Central memory CD8-positive, alpha-beta T cell (primary cell): Measurements from ENCODE around the gene MUS81.

Source experiments
- ATAC-seq: fragments of 150-1000 bp; cut with Tn5 transposase; replicated peaks from 2 replicates; pipeline ENCODE4 v1.10.0; 2022; ENCODE audit warnings: mild to moderate bottlenecking, moderate FRiP score, moderate number of reproducible peaks; ENCODE audit not compliant: poor library complexity, severe bottlenecking; ENCODE audit errors: extremely low read depth
- DNase-seq, 2 donors: peaks; one replicate each; pipeline ENCODE4 v3.0.0; 2021; ENCODE audit warnings: low spot score in 2 of 2
- H3K27ac Mint-ChIP-seq: one replicate; pipeline ENCODE4 v1.8.0; 2022; ENCODE audit warnings: low read depth, mild to moderate bottlenecking, moderate library complexity, mixed read lengths
- H3K27me3 Mint-ChIP-seq: one replicate; pipeline ENCODE4 v1.8.0; 2022; ENCODE audit warnings: mixed read lengths
- H3K36me3 Mint-ChIP-seq: one replicate; pipeline ENCODE4 v1.8.0; 2022; ENCODE audit warnings: mild to moderate bottlenecking, moderate library complexity, mixed read lengths; ENCODE audit not compliant: insufficient read depth
- H3K4me1 Mint-ChIP-seq: one replicate; pipeline ENCODE4 v1.8.0; 2022; ENCODE audit warnings: mixed read lengths
- H3K4me3 Mint-ChIP-seq: one replicate; pipeline ENCODE4 v1.8.0; 2022; ENCODE audit warnings: mild to moderate bottlenecking, moderate library complexity, mixed read lengths
- H3K9me3 Mint-ChIP-seq: one replicate; pipeline ENCODE4 v1.8.0; 2022; ENCODE audit warnings: mixed read lengths

The MUS81 gene

GRCh38 chr11:65850217-65851082, 9.8 kb upstream of the MUS81 start:
- Mint-ChIP-seq H3K4me1 (peaks cover 26% of the 10 kb centered on the region), H3K36me3 (peaks cover 29% of the 10 kb centered on the region), H3K27ac (no peak overlapping the region), H3K4me3 (no peak overlapping the region), H3K9me3 (no peaks in the 10 kb centered on the region), H3K27me3 (no peaks in the 10 kb centered on the region)
- ATAC-seq (no peak), DNase-seq (no peak)

- ATAC-seq (no peak), DNase-seq (no peak)
- Mint-ChIP-seq H3K4me3 (no peak overlapping the region), H3K36me3 (peaks cover 34% of the 10 kb centered on the region), H3K4me1 (peaks cover 28% of the 10 kb centered on the region), H3K27ac (no peak overlapping the region), H3K9me3 (no peaks in the 10 kb centered on the region), H3K27me3 (no peaks in the 10 kb centered on the region)
These were observed 9.1 kb upstream of the MUS81 start for GRCh38 chr11:65851083-65851579.

DNA sequence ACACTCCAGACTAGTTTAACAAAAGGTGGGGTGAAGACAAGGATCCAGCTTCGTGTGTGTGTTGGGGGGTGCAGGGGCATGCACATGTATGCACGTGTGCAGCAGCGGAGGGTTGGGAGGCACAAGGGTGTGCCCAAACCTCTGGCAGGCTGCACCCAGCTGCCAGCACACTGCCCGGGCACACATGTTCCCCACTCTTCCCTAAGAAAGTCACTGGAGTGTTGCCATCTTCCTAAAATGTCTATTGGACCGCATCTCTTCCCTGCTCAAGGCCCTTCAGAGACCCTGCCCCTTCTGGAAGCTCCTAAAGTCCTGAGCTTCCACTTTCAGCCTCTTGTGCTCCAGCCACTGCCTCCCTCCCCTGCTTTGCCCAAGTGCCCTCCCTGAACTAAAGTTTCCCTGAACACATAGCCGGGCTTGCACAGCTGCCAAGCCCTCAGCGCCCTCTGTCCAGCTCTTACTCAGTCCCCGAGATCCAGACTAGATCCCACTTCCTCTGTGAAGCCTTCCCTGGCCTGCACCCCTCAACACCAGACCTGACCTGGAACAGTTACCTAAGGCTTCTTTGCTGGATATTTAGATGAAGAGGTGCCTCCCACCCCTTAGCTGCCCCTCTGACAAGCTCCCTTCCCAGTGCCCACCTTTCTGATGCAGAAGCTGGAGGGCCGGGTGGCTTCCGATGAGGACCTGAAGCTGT, 8.3 kb upstream of the MUS81 start:
- Mint-ChIP-seq H3K36me3 (peaks cover 42% of the 10 kb centered on the region), H3K9me3 (no peaks in the 10 kb centered on the region)

DNA sequence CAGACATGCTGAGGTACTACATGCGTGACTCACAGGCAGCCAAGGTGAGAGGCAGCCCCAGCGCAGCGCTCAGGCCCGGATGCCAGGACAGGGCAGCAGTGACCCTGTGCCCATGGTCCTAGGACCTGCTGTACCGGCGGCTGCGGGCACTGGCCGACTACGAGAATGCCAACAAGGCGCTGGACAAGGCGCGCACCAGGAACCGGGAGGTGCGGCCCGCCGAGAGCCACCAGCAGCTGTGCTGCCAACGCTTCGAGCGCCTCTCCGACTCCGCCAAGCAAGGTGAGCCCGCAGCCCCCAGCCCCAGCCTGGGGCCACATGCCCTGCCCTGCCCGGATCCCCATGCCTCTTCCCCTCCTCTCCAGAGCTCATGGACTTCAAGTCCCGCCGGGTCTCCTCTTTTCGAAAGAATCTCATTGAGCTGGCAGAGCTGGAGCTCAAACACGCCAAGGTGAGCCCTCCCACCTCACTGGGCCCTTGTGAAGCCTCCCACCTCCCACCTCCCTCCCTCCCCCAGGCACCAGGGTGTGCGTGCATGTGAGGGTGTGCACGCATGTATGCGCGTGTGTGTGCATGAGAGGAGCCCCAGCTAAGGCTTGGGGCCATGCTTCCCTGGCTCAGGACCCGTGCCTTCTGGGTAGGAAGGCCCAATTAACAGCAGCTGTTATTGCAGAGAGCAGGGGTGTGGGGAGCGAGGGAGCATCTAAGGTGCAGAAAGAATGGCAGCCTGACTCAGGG, 7.6 kb upstream of the MUS81 start:
- Mint-ChIP-seq H3K27me3 (no peaks in the 10 kb centered on the region), H3K4me3 (no peak overlapping the region), H3K4me1 (peaks cover 36% of the 10 kb centered on the region), H3K27ac (no peak overlapping the region), H3K9me3 (no peaks in the 10 kb centered on the region), H3K36me3 (peaks cover 47% of the 10 kb centered on the region)
- ATAC-seq (no peak), DNase-seq (no peak)

More for the DNA sequence above, 8.3 kb upstream of the MUS81 start:
- Mint-ChIP-seq H3K27ac (no peak overlapping the region), H3K4me1 (peaks cover 36% of the 10 kb centered on the region), H3K27me3 (no peaks in the 10 kb centered on the region), H3K4me3 (no peak overlapping the region)
- ATAC-seq (no peak), DNase-seq (no peak)

GRCh38 chr11:65853246-65853979, 6.8 kb upstream of the MUS81 start:
- peaks cover 40% of the 10 kb centered on the region for H3K4me1 Mint-ChIP-seq
- H3K27me3 Mint-ChIP-seq, result no peaks in the 10 kb centered on the region
- peak overlapping the region; percentile 72 for H3K27ac Mint-ChIP-seq
- ATAC-seq (no peak), DNase-seq (no peak)
- peaks cover 53% of the 10 kb centered on the region for H3K36me3 Mint-ChIP-seq
- no peaks in the 10 kb centered on the region for H3K9me3 Mint-ChIP-seq
- H3K4me3 Mint-ChIP-seq, result peak overlapping the region; percentile 31

GRCh38 chr11:65854161-65854592, 6.1 kb upstream of the MUS81 start:
- H3K27me3 Mint-ChIP-seq, result no peaks in the 10 kb centered on the region
- ATAC-seq (no peak), DNase-seq (no peak)
- no peaks in the 10 kb centered on the region for H3K9me3 Mint-ChIP-seq
- H3K4me3 Mint-ChIP-seq, result peak overlapping the region; percentile 65
- H3K4me1 Mint-ChIP-seq, result peaks cover 47% of the 10 kb centered on the region
- H3K27ac Mint-ChIP-seq, result peak overlapping the region; percentile 72
- H3K36me3 Mint-ChIP-seq, result peaks cover 56% of the 10 kb centered on the region

- Mint-ChIP-seq H3K4me1 (peaks cover 54% of the 10 kb centered on the region), H3K36me3 (peaks cover 58% of the 10 kb centered on the region), H3K27me3 (no peaks in the 10 kb centered on the region), H3K9me3 (no peaks in the 10 kb centered on the region), H3K27ac (peak overlapping the region; percentile 72), H3K4me3 (peak overlapping the region; percentile 88)
- DNase-seq (no peak), ATAC-seq (no peak)
These were observed 5.1 kb upstream of the MUS81 start for GRCh38 chr11:65854852-65855837.

GRCh38 chr11:65855927-65856363, 4.3 kb upstream of the MUS81 start:
- no peak for ATAC-seq
- H3K9me3 Mint-ChIP-seq, result no peaks in the 10 kb centered on the region
- H3K4me3 Mint-ChIP-seq, result peak overlapping the region; percentile 88
- H3K27me3 Mint-ChIP-seq, result no peaks in the 10 kb centered on the region
- H3K36me3 Mint-ChIP-seq, result peaks cover 61% of the 10 kb centered on the region
- no peak overlapping the region for H3K27ac Mint-ChIP-seq
- peaks cover 58% of the 10 kb centered on the region for H3K4me1 Mint-ChIP-seq
- no peak for DNase-seq

DNA sequence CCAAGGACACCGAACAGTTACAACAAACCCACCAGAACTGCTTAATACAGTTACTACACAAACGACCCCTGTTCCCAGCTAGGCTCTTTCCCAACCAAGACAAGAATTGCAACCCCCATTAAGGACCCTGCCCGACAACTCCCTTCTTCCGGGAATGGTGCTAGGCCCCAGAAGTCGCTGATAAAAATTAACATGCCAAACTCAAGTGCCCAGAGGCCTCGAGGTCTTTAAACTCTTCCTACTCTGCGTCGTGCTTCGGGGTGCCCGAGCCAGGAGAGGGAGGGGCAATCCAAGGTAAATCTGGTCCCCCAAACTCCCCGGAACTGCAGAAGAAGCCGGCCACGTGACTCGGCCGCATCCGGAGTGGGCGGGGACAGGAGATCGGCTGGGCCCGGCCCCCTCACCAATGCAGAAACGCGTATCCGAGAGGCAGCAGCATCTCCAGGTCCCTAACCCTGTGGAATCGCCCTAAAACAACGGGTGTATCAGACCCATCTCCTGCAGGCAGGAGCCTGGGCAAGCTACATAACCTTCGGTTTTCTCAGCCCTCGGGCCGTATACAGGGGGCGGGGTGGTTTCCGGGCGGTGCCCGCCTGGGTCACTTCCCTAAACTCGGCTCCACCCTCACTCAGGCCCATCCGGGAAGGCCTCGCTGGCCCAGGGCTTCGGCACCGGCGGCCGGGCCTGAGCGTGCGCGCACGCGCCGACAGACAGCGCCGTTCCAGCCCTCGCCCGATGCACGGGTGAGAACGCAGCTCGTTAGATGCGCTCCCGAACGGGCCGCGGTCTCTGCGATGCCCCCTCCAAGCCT, 3.3 kb upstream of the MUS81 start:
- Mint-ChIP-seq H3K4me3 (peak overlapping the region; percentile 88), H3K9me3 (no peaks in the 10 kb centered on the region), H3K27me3 (no peaks in the 10 kb centered on the region), H3K4me1 (peaks cover 65% of the 10 kb centered on the region), H3K27ac (peak overlapping the region; percentile 88), H3K36me3 (peaks cover 61% of the 10 kb centered on the region)
- DNase-seq (peak; percentile 68 to 74), ATAC-seq (peak; percentile 5)

GRCh38 chr11:65857500-65857852, 2.8 kb upstream of the MUS81 start:
- ATAC-seq, result no peak
- Mint-ChIP-seq H3K4me3 (peak overlapping the region; percentile 88), H3K27me3 (no peaks in the 10 kb centered on the region), H3K4me1 (peaks cover 62% of the 10 kb centered on the region), H3K36me3 (peaks cover 64% of the 10 kb centered on the region), H3K27ac (peak overlapping the region; percentile 90), H3K9me3 (no peaks in the 10 kb centered on the region)
- DNase-seq, result peak; percentile 61 to 64
